Heart left ventricle (tissue), 16 donors: Measurements from ENCODE around the gene PKN1. TPM values are rescaled to one million over a fixed set of nuclear protein-coding genes. Genes with fewer than 3 reads are reported as not detected.
"Not testable (repeated sequence)": the region's sequence is repeated elsewhere in the genome, so short reads cannot be mapped to it uniquely, and the experiment has no call there.

Experiments used
- ATAC-seq, 4 donors: fragments of 200-7000 bp; cut with Tn5 transposase; one replicate each; pipeline ENCODE4 v1.9.1; 2020 to 2022; ENCODE audit warnings: moderate library complexity in 4 of 4, mild to moderate bottlenecking in 3 of 4, moderate number of reproducible peaks in 1 of 4
- DNase-seq, 5 donors: peaks; one replicate each; pipeline ENCODE4 v3.0.0-alpha.2; 2020
- H3K27ac ChIP-seq, 12 donors: fragments of 200-600 bp; sonication (generic) in 4 of 12; one replicate each; pipeline versions ENCODE4 v1.5.0 to v1.8.0; 2016 to 2022; ENCODE audit warnings: mild to moderate bottlenecking in 2 of 12
- H3K27me3 ChIP-seq, 9 donors: fragments of 200-600 bp; sonication (generic) in 2 of 9; one replicate each; pipeline versions ENCODE4 v1.5.1 to v1.8.0; 2016 to 2022; ENCODE audit warnings: mild to moderate bottlenecking in 3 of 9
- H3K36me3 ChIP-seq, 9 donors: fragments of 200-600 bp; sonication (generic) in 2 of 9; one replicate each; pipeline versions ENCODE4 v1.5.0 to v1.8.0; 2018 to 2022; ENCODE audit warnings: mild to moderate bottlenecking in 2 of 9
- H3K4me1 ChIP-seq, 12 donors: fragments of 200-600 bp; sonication (generic) in 4 of 12; one replicate each; pipeline versions ENCODE4 v1.5.0 to v1.8.0; 2016 to 2022; ENCODE audit warnings: mild to moderate bottlenecking in 3 of 12
- H3K4me3 ChIP-seq, 12 donors: fragments of 200-600 bp; sonication (generic) in 4 of 12; one replicate each; pipeline versions ENCODE4 v1.5.0 to v1.8.0; 2017 to 2022; ENCODE audit warnings: mild to moderate bottlenecking in 9 of 12, moderate library complexity in 4 of 12
- H3K9me3 ChIP-seq, 12 donors: fragments of 200-600 bp; sonication (generic) in 4 of 12; one replicate each; pipeline versions ENCODE4 v1.5.0 to v1.8.0; 2016 to 2022; ENCODE audit warnings: mild to moderate bottlenecking in 1 of 12
- POLR2A ChIP-seq, 2 donors: fragments of 450-650 bp; IDR thresholded peaks; one replicate each; pipeline ENCODE4 v1.6.1; 2017; ENCODE audit warnings: antibody characterized with exemption in 2 of 2, mild to moderate bottlenecking in 2 of 2, moderate library complexity in 2 of 2
- WGBS, 4 donors: extraction: QIAGEN DNeasy Blood & Tissue Kit in 2 of 4; methylation state at CpG; one replicate each; pipeline versions ENCODE4 v1.1.5 to v1.1.7; 2013 to 2018; 5-methylcytosine and 5-hydroxymethylcytosine counted together
- intact Hi-C, 10 donors: fragments of 100-400 bp; cut with DNase I; formaldehyde crosslinking; loops; one replicate each; pipeline versions ENCODE4 v1.11.1 to v1.14.2; 2022
- polyA plus RNA-seq, 2 donors: library from polyadenylated mRNA; stranded (reverse); fragments of 200-250 nt; gene quantifications; one replicate each; pipeline ENCODE4 v1.2.3, GENCODE V29; 2013
- total RNA-seq, 9 donors: library from RNA; depleted of rRNA in 2 of 9; stranded (reverse); fragments of >200 nt in 2 of 9; fragmentation: NEBNext Ultra II Directional in 3 of 9; extraction: Animal tissue kit (Norgen Biotek cat#: 25700) in 3 of 9; gene quantifications; one replicate each; pipeline versions ENCODE4 v1.1.0 to v1.2.4, GENCODE V29; 2016 to 2023
- TF ChIP-seq, protein P1 (sequence below), 12 donors: fragments of 200-600 bp; sonication (generic) in 4 of 12; IDR thresholded peaks; one replicate each; pipeline versions ENCODE4 v1.5.0 to v1.8.0; 2018 to 2022; ENCODE audit warnings: antibody characterized with exemption in 12 of 12, mild to moderate bottlenecking in 5 of 12
- donor health status: ischemic (EF 13 %, LVEDD 7.1; RV severe dilation, severe dysfunction).
- donor health status: healthy with polysubstance abuse.
- donor health status: DM: no; HTN: yes; CAD: no.
- donor health status: DM: no; HTN: no; CAD: no.
- donor health status: ischemic (EF 25% LVEDD 6.9; RV normal size, moderate dysfunction).
- donor health status: ischemic (EF 25% LVEDD 5.7; RV mildly dilated, moderate dysfunction).
- donor health status: healthy.
- donor health status: DM: yes; HTN: yes; CAD: no.
- donor health status: ischemic (EF 35%, LVEDD 5.7; RV mildly dilated, moderate dysfunction).
- donor health status: nonischemic (EF 11% LVEDD 7.7; RV severe dilation, severe dysfunction).
- donor health status: DM: yes; HTN: yes; CAD: no.
- donor health status: PGD.
- donor health status: ischemic (EF 29% LVEDD 5.4; RV normal size, mild dysfunction).
- donor health status: nonischemic (EF 23%, LVEDD 6.1; RV moderate dilation, normal function).

Gene PKN1
- total and polyA plus RNA-seq, 11 donors: 109 to 206 (median 131) TPM

DNA sequence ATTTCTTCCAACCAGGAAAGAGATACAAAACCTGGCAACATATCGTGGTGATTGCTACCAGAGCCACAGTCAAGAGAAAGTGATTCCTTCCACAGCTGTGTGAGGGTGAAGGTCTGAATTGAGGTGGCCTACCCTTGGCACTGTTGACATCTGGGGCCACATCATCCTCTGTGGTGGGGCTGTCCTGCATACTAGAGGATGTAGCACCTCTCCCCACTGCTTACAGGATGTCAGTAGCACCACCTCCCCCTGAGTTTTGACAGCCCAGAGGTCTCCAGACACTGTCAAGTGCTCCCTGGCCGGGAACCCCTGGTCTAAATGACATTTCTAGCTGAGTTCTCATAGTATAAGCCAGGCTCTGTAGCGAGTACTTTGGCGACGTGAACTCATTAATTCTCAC lies 26.6 kb downstream of the PKN1 start:
- Histone ChIP-seq H3K4me1 (peaks cover 0 to 6% (median 0%) of the 10 kb centered on the region in 12 donors), H3K27me3 (no peaks in the 10 kb centered on the region), H3K36me3 (peaks cover 0 to 99% (median 88%) of the 10 kb centered on the region in 9 donors), H3K4me3 (no peak overlapping the region), H3K27ac (no peak overlapping the region), H3K9me3 (no peaks in the 10 kb centered on the region)
- DNase-seq (no peak), ATAC-seq (peak in 1 of 4 donors; percentile 34)
- intact Hi-C loops: no loop called here
- TF ChIP-seq, protein P1, sequence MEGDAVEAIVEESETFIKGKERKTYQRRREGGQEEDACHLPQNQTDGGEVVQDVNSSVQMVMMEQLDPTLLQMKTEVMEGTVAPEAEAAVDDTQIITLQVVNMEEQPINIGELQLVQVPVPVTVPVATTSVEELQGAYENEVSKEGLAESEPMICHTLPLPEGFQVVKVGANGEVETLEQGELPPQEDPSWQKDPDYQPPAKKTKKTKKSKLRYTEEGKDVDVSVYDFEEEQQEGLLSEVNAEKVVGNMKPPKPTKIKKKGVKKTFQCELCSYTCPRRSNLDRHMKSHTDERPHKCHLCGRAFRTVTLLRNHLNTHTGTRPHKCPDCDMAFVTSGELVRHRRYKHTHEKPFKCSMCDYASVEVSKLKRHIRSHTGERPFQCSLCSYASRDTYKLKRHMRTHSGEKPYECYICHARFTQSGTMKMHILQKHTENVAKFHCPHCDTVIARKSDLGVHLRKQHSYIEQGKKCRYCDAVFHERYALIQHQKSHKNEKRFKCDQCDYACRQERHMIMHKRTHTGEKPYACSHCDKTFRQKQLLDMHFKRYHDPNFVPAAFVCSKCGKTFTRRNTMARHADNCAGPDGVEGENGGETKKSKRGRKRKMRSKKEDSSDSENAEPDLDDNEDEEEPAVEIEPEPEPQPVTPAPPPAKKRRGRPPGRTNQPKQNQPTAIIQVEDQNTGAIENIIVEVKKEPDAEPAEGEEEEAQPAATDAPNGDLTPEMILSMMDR (IDR thresholded peaks at IDR 0.05): no peak
- no peak for TF ChIP-seq POLR2A (IDR thresholded peaks at IDR 0.05)
- 76 to 86% (median 83%) methylated on average over 5 of the region's 5 CpGs for WGBS, 4 donors

DNA sequence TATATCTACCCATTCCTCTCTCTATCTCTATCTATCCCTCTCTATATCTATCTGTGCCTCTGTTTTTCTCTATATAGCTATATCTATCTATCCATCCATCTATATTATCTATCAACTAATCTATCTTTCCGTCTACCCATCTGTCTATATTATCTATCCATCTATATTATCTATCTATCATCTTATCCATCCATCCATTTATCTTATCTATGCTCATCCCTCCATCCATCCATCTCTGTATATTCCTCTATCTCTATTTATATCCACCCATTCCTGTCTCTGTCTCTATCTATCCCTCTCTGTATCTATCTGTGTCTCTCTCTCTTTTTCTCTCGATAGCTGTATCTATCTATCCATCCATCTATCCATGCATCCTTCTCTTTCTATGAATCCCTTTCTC lies 27.8 kb downstream of the PKN1 start:
- Histone ChIP-seq H3K27me3 (no peaks in the 10 kb centered on the region), H3K4me3 (no peak overlapping the region), H3K4me1 (peaks cover 0 to 6% (median 0%) of the 10 kb centered on the region in 12 donors), H3K36me3 (peaks cover 3 to 99% (median 88%) of the 10 kb centered on the region in 9 donors), H3K9me3 (no peaks in the 10 kb centered on the region), H3K27ac (no peak overlapping the region)
- 74 to 96% (median 93%) methylated on average over 2 of the region's 2 CpGs for WGBS, 4 donors
- intact Hi-C loops: no loop called here
- DNase-seq (no peak), ATAC-seq (no peak)
- no peak for TF ChIP-seq POLR2A (IDR thresholded peaks at IDR 0.05)
- TF ChIP-seq, protein P1 (IDR thresholded peaks at IDR 0.05): no peak

DNA sequence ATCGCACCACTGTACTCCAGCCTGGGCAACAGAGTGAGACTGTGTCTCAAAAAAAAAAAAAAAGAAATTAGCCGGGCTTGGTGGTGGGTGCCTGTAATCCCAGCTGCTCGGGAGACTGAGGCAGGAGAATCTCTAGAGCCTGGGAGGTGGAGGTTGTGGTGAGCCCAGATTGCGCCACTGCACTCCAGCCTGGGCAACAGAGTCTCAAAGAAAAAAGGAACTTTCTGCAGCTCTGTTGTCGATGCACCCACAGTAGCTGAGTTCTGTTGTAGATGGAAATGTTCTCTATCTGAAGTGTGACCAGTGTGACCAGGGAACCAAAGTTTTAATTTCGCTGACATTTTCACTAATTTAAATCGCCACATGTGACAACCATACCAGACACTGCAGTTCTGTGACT lies 29.3 kb downstream of the PKN1 start:
- H3K27me3 ChIP-seq, ATAC-seq, intact Hi-C loops, H3K4me1 ChIP-seq, H3K4me3 ChIP-seq, H3K9me3 ChIP-seq, DNase-seq, H3K27ac ChIP-seq: not testable (repeated sequence)
- H3K36me3 ChIP-seq: peaks cover 3 to 100% (median 96%) of the 10 kb centered on the region in 9 donors
- 93 to 95% (median 95%) methylated on average over 7 of the region's 7 CpGs for WGBS, 4 donors

DNA sequence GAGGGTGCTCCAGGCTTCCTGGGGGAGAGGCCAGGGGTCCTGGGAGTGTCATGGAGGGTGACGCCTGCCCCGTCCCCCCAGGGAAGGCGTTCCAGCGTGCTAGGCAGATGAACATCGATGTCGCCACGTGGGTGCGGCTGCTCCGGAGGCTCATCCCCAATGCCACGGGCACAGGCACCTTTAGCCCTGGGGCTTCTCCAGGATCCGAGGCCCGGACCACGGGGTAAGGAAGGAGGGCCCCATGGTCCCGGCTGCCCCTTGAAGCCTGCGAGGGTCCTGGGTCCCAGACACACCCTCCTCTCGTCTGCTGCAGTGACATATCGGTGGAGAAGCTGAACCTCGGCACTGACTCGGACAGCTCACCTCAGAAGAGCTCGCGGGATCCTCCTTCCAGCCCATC lies 30.6 kb downstream of the PKN1 start:
- WGBS, 4 donors: 87 to 96% (median 96%) methylated on average over 12 to 21 of the region's 21 CpGs
- H3K4me3 ChIP-seq: no peak overlapping the region
- no peak overlapping the region for H3K27ac ChIP-seq
- ATAC-seq (no peak), DNase-seq (no peak)
- H3K36me3 ChIP-seq: peaks cover 3 to 99% (median 98%) of the 10 kb centered on the region in 9 donors
- peaks cover 0 to 5% (median 0%) of the 10 kb centered on the region in 12 donors for H3K4me1 ChIP-seq
- intact Hi-C loops: no loop called here
- no peaks in the 10 kb centered on the region for H3K27me3 ChIP-seq
- no peak for TF ChIP-seq POLR2A (IDR thresholded peaks at IDR 0.05)
- TF ChIP-seq, protein P1 (IDR thresholded peaks at IDR 0.05): no peak
- no peaks in the 10 kb centered on the region for H3K9me3 ChIP-seq

DNA sequence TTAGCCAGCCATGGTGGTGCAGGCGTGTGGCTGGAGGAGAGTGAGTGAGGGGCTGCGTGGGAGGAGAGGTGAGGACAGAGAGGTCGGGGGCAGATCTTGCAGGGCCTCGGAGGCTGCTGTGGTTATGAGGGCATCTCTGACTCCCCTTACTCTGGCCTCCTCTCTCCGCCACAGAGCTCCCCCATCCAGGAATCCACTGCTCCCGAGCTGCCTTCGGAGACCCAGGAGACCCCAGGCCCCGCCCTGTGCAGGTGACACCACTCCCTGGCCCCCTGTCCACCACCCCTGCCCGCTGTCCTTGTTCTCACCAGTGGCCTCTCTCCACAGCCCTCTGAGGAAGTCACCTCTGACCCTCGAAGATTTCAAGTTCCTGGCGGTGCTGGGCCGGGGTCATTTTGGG lies 34.3 kb downstream of the PKN1 start:
- intact Hi-C loops: loop anchor here in 1 of 10 donors (5.0 kb wide), 1 partner anchor 35 kb away; the partner anchor contains the start of gene PKN1
- Histone ChIP-seq H3K4me1 (peaks cover 0 to 8% (median 5%) of the 10 kb centered on the region in 12 donors), H3K4me3 (no peak overlapping the region), H3K27me3 (peaks cover 0 to 2% (median 0%) of the 10 kb centered on the region in 9 donors), H3K27ac (no peak overlapping the region), H3K36me3 (peaks cover 3 to 93% (median 86%) of the 10 kb centered on the region in 9 donors), H3K9me3 (no peaks in the 10 kb centered on the region)
- no peak for DNase-seq
- 80 to 87% (median 84%) methylated on average over 11 to 12 of the region's 12 CpGs for WGBS, 4 donors
- TF ChIP-seq, protein P1 (IDR thresholded peaks at IDR 0.05): no peak
- no peak for TF ChIP-seq POLR2A (IDR thresholded peaks at IDR 0.05)
- ATAC-seq: no peak
